Lung (tissue), 12 donors: ENCODE measurements around the gene C1GALT1. TPM values are rescaled to one million over a fixed set of nuclear protein-coding genes. Genes with fewer than 3 reads are reported as not detected.

Experiments
- ATAC-seq: fragments of 200-7000 bp; cut with Tn5 transposase; one replicate; pipeline ENCODE4 v1.9.1; 2020; ENCODE audit warnings: moderate number of reproducible peaks; ENCODE audit not compliant: insufficient read depth, low FRiP score
- DNase-seq, 3 donors: peaks; one replicate each; pipeline ENCODE4 v3.0.0-alpha.2; 2013 to 2017
- H3K27ac ChIP-seq, 2 donors: one replicate each; pipeline ENCODE4 v1.5.1; 2013; ENCODE audit warnings: mild to moderate bottlenecking in 2 of 2, moderate library complexity in 2 of 2, control low read depth in 1 of 2, inconsistent platforms in 1 of 2, low read depth in 1 of 2, low read length in 1 of 2
- H3K27me3 ChIP-seq, 3 donors: one replicate each; pipeline ENCODE4 v1.5.1; 2013; ENCODE audit warnings: low read length in 2 of 3; ENCODE audit not compliant: control insufficient read depth in 3 of 3, insufficient read depth in 3 of 3
- H3K36me3 ChIP-seq, 4 donors: one replicate each; pipeline ENCODE4 v1.5.1; 2013; ENCODE audit warnings: low read length in 4 of 4, mild to moderate bottlenecking in 1 of 4, moderate library complexity in 1 of 4; ENCODE audit not compliant: control insufficient read depth in 4 of 4, insufficient read depth in 4 of 4
- H3K4me1 ChIP-seq, 5 donors: one replicate each; pipeline ENCODE4 v1.5.1; 2013; ENCODE audit warnings: low read length in 5 of 5, mild to moderate bottlenecking in 2 of 5, moderate library complexity in 1 of 5; ENCODE audit not compliant: control insufficient read depth in 5 of 5, insufficient read depth in 5 of 5
- H3K4me3 ChIP-seq: one replicate; pipeline ENCODE4 v1.5.1; 2013; ENCODE audit warnings: mild to moderate bottlenecking, control low read depth, moderate library complexity
- H3K9ac ChIP-seq, 2 donors: one replicate each; pipeline ENCODE4 v1.5.1; 2013; ENCODE audit warnings: low read length in 2 of 2, control low read depth in 1 of 2; ENCODE audit not compliant: insufficient read depth in 1 of 2
- H3K9me3 ChIP-seq, 4 donors: one replicate each; pipeline ENCODE4 v1.5.1; 2013; ENCODE audit warnings: low read length in 3 of 4, mild to moderate bottlenecking in 1 of 4, moderate library complexity in 1 of 4; ENCODE audit not compliant: control insufficient read depth in 4 of 4, insufficient read depth in 3 of 4
- CTCF ChIP-seq: IDR thresholded peaks from 2 replicates; pipeline ENCODE4 v1.5.1; 2012; ENCODE audit warnings: mild to moderate bottlenecking; ENCODE audit errors: control extremely low read depth, extremely low read depth
- WGBS, 2 donors: extraction: QIAGEN DNeasy Blood & Tissue Kit; methylation state at CpG; one replicate each; pipeline ENCODE4 v1.1.7; 2013; 5-methylcytosine and 5-hydroxymethylcytosine counted together
- polyA plus RNA-seq, 2 donors: library from polyadenylated mRNA; stranded (reverse); fragments of 200-250 nt; gene quantifications; one replicate each; pipeline ENCODE4 v1.2.1, GENCODE V29; 2013
- total RNA-seq, 2 donors: library from RNA; depleted of rRNA in 1 of 2; stranded (reverse); fragments of >200 nt in 1 of 2; gene quantifications; one replicate each; pipeline ENCODE4 v1.2.1, GENCODE V29; 2014 to 2021
- donor health status: control.
- donor health status: control.
- donor health status: Bipolar disorder and iron deficiency.
- donor health status: healthy.
- donor health status: DM: yes; HTN: yes; CAD: no.

The C1GALT1 gene
- total and polyA plus RNA-seq, 4 donors: 10.5 to 39.5 (median 23.3) TPM

- WGBS, 2 donors: 65 to 88% methylated on average over 2 of the region's 2 CpGs
- ATAC-seq: no peak
- no peaks in the 10 kb centered on the region for H3K27me3 ChIP-seq
These were observed 7.2 kb upstream of the C1GALT1 start for GRCh38 chr7:7175075-7175695.

GRCh38 chr7:7176406-7177043, 5.8 kb upstream of the C1GALT1 start:
- H3K27ac ChIP-seq: no peak overlapping the region
- H3K4me3 ChIP-seq: no peak overlapping the region
- H3K9me3 ChIP-seq: no peaks in the 10 kb centered on the region
- H3K9ac ChIP-seq: no peak overlapping the region
- no peak for TF ChIP-seq CTCF
- DNase-seq (no peak), ATAC-seq (no peak)
- H3K27me3 ChIP-seq: no peaks in the 10 kb centered on the region
- H3K36me3 ChIP-seq: no peaks in the 10 kb centered on the region
- H3K4me1 ChIP-seq: peaks cover 0 to 5% (median 2%) of the 10 kb centered on the region in 5 donors
- WGBS, 2 donors: 46 to 47% methylated on average over 4 of the region's 4 CpGs

More at GRCh38 chr7:7175075-7175695, 7.2 kb upstream of the C1GALT1 start:
- no peak overlapping the region for H3K4me3 ChIP-seq
- TF ChIP-seq CTCF: no peak
- no peaks in the 10 kb centered on the region for H3K4me1 ChIP-seq
- peak in 1 of 3 donors; percentile 27 for DNase-seq
- H3K9me3 ChIP-seq: no peaks in the 10 kb centered on the region
- H3K27ac ChIP-seq: no peak overlapping the region
- H3K9ac ChIP-seq: no peak overlapping the region
- no peaks in the 10 kb centered on the region for H3K36me3 ChIP-seq

DNA sequence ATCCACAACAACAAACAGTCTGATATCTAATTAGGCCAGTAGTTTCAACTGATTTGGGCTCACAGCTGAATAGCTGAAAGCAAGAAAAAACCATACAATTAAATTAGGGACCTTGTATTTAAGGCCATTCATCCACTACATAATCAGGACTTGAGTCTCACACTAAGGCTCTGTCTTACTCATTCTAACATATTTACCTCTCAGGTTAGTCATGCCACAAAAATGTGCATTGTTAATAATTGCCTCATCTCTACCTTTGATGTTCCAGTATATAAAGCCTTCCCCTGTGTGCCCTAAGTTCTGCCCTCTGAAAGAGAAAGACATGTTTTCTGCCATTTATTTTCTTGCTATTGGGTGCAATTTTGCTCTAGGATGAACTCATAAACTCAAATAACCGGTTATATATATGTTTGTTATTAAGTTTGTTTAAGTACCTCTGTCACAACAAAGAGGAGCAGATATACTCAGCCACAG, 5.3 kb upstream of the C1GALT1 start:
- Histone ChIP-seq H3K4me3 (no peak overlapping the region), H3K27ac (no peak overlapping the region), H3K9ac (no peak overlapping the region), H3K36me3 (no peaks in the 10 kb centered on the region), H3K4me1 (peaks cover 0 to 5% (median 2%) of the 10 kb centered on the region in 5 donors), H3K9me3 (no peaks in the 10 kb centered on the region), H3K27me3 (no peaks in the 10 kb centered on the region)
- ATAC-seq: no peak
- 83 to 90% methylated on average over 1 of the region's 1 CpG for WGBS, 2 donors
- TF ChIP-seq CTCF: no peak
- peak in 1 of 3 donors; percentile 29 for DNase-seq
